ENCODE data around the gene NEUROG2. TPM values are rescaled to one million over a fixed set of nuclear protein-coding genes. Genes with fewer than 3 reads are reported as not detected.

NEUROG2 gene
- polyA plus RNA-seq, 1 donor (not counting 4 experiments of a cell fraction or from before 2014, with no cell fraction given), result not detected

DNA sequence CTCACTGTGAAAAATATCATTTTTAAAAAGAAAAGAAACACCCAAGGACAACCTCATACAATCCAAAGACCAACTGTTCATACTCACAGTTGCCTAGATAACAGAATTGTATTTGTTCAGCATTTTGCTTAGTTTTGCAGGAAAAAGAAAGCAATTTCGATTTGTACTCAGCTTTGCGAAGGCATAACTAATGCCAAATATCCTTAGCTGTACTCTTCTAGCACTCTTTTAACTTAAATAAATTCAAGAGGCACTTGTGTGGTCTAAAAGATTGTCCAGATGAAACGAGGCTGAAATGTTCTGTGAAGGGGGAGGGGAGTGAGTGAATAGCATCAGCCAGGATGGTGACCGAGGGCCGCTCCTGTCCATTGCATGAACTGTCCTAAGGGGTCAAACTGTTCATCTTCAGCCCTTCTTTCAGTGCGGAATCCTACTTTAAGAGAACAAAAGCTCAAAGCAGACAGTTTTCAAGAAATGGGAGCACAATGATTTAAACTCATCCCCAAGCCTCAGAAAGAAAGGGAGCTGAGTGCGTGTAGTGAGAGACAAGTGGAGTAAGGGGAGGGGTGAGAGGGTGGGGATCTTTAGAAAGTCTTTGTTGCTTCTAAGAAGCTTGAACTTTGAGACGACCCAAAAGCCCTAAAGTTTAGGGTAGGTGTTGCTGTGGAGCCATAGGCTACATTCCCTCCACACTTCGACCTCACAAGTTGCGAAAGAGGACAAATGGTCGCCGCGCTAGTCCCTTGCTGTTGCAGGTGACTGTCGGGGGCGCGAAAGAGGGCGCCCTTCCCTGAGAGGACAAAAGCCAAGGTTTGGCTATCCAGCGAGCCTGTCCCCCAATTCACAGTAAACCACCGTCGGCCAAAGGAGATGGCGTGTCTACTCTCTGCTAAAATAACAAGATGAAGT is 4.0 kb upstream of the NEUROG2 start:
- dilution Hi-C loops (cut with MboI; ENCODE audit: extremely low pct_ligation_motif_present, low sequenced_read_pairs), result no loop called here
- no peaks in the 10 kb centered on the region for H3K79me2 ChIP-seq (ENCODE audit: control insufficient read depth, insufficient read depth, low read length)
- H2AFZ ChIP-seq (ENCODE audit: control insufficient read depth, low read length), result no peak overlapping the region
- no peaks in the 10 kb centered on the region for H3K36me3 ChIP-seq (ENCODE audit: control insufficient read depth in 2 of 2, extremely low read depth in 1 of 2, insufficient read depth in 2 of 2, low read length in 2 of 2)
- H4K20me1 ChIP-seq (ENCODE audit: control insufficient read depth, extremely low read depth, insufficient read depth, low read length), result peaks cover 4% of the 10 kb centered on the region
- FAIRE-seq, result no peak
- peaks cover 13% of the 10 kb centered on the region for H3K4me1 ChIP-seq (ENCODE audit: control insufficient read depth, extremely low read depth, insufficient read depth, low read length)
- peaks cover 91% of the 10 kb centered on the region for H3K27me3 ChIP-seq (ENCODE audit: control insufficient read depth, extremely low read depth, insufficient read depth, low read length)
- peaks cover 2% of the 10 kb centered on the region for H3K9me3 ChIP-seq (ENCODE audit: control insufficient read depth, low read depth, low read length)
- H3K4me3 ChIP-seq (ENCODE audit: control insufficient read depth in 2 of 3, extremely low read depth in 1 of 3, insufficient read depth in 2 of 3, low read depth in 1 of 3, low read length in 3 of 3), result no peak overlapping the region
- H3K27ac ChIP-seq (ENCODE audit: control insufficient read depth, insufficient read depth, low read length), result no peak overlapping the region
- no peak overlapping the region for H3K9ac ChIP-seq (ENCODE audit: control insufficient read depth, extremely low read depth, insufficient read depth, low read length)
- H3K4me2 ChIP-seq (ENCODE audit: control insufficient read depth, extremely low read depth, insufficient read depth, low read depth, low read length), result no peak overlapping the region
- H3K9me1 ChIP-seq (ENCODE audit: control insufficient read depth, extremely low read depth, insufficient read depth, low read length), result no peaks in the 10 kb centered on the region
- DNase-seq (ENCODE audit: low read depth, low spot score), result no peak
- TF ChIP-seq EZH2 (IDR thresholded peaks at IDR 0.05; ENCODE audit: low read length), result no peak
- TF ChIP-seq, protein P1, sequence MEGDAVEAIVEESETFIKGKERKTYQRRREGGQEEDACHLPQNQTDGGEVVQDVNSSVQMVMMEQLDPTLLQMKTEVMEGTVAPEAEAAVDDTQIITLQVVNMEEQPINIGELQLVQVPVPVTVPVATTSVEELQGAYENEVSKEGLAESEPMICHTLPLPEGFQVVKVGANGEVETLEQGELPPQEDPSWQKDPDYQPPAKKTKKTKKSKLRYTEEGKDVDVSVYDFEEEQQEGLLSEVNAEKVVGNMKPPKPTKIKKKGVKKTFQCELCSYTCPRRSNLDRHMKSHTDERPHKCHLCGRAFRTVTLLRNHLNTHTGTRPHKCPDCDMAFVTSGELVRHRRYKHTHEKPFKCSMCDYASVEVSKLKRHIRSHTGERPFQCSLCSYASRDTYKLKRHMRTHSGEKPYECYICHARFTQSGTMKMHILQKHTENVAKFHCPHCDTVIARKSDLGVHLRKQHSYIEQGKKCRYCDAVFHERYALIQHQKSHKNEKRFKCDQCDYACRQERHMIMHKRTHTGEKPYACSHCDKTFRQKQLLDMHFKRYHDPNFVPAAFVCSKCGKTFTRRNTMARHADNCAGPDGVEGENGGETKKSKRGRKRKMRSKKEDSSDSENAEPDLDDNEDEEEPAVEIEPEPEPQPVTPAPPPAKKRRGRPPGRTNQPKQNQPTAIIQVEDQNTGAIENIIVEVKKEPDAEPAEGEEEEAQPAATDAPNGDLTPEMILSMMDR (optimal IDR thresholded peaks at IDR 0.05 in 1 of 3, IDR thresholded peaks at IDR 0.05 in 1 of 3, conservative IDR thresholded peaks at IDR 0.05 in 1 of 3; ENCODE audit: extremely low read depth in 1 of 3, insufficient read depth in 2 of 3, low read length in 3 of 3), result no peak

DNA sequence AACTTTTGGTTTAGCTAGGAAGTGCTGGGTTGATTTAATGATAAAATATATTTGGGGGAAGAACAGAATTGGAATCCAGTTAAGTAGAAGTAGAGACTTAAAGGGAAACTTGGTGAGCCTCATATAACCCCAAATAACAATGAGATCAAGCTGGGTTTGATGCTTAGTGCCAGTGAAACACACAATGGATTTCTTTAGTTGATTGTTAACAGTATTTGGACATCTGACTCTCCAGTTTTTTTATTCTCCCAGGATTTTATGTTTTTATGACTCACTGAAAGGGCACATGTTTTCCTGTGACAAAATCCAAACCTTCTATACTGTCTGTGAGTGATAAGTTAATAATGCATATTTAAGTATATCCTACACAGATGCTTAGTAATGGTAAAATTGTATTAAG is 2.7 kb upstream of the NEUROG2 start:
- H3K36me3 ChIP-seq (ENCODE audit: control insufficient read depth in 2 of 2, extremely low read depth in 1 of 2, insufficient read depth in 2 of 2, low read length in 2 of 2), result no peaks in the 10 kb centered on the region
- no peak overlapping the region for H3K4me3 ChIP-seq (ENCODE audit: control insufficient read depth in 2 of 3, extremely low read depth in 1 of 3, insufficient read depth in 2 of 3, low read depth in 1 of 3, low read length in 3 of 3)
- no peak for FAIRE-seq
- H3K9me1 ChIP-seq (ENCODE audit: control insufficient read depth, extremely low read depth, insufficient read depth, low read length), result no peaks in the 10 kb centered on the region
- no peak overlapping the region for H3K4me2 ChIP-seq (ENCODE audit: control insufficient read depth, extremely low read depth, insufficient read depth, low read depth, low read length)
- peaks cover 93% of the 10 kb centered on the region for H3K27me3 ChIP-seq (ENCODE audit: control insufficient read depth, extremely low read depth, insufficient read depth, low read length)
- peaks cover 2% of the 10 kb centered on the region for H3K9me3 ChIP-seq (ENCODE audit: control insufficient read depth, low read depth, low read length)
- dilution Hi-C loops (cut with MboI; ENCODE audit: extremely low pct_ligation_motif_present, low sequenced_read_pairs), result no loop called here
- no peaks in the 10 kb centered on the region for H3K79me2 ChIP-seq (ENCODE audit: control insufficient read depth, insufficient read depth, low read length)
- H2AFZ ChIP-seq (ENCODE audit: control insufficient read depth, low read length), result no peak overlapping the region
- DNase-seq (ENCODE audit: low read depth, low spot score), result no peak
- no peak overlapping the region for H3K9ac ChIP-seq (ENCODE audit: control insufficient read depth, extremely low read depth, insufficient read depth, low read length)
- H3K27ac ChIP-seq (ENCODE audit: control insufficient read depth, insufficient read depth, low read length), result no peak overlapping the region
- H4K20me1 ChIP-seq (ENCODE audit: control insufficient read depth, extremely low read depth, insufficient read depth, low read length), result peaks cover 9% of the 10 kb centered on the region
- H3K4me1 ChIP-seq (ENCODE audit: control insufficient read depth, extremely low read depth, insufficient read depth, low read length), result peaks cover 7% of the 10 kb centered on the region
- TF ChIP-seq, protein P1 (optimal IDR thresholded peaks at IDR 0.05 in 1 of 3, IDR thresholded peaks at IDR 0.05 in 1 of 3, conservative IDR thresholded peaks at IDR 0.05 in 1 of 3; ENCODE audit: extremely low read depth in 1 of 3, insufficient read depth in 2 of 3, low read length in 3 of 3), result no peak
- TF ChIP-seq EZH2 (IDR thresholded peaks at IDR 0.05; ENCODE audit: low read length), result no peak

All from keratinocyte (primary cell).